Liver (tissue), 2 donors: ENCODE data around the gene POU2F2.

ENCODE experiments used
- HNF4A ChIP-seq, 2 donors: conservative IDR thresholded peaks; 2 replicates each; pipeline ENCODE4 v1.6.1; 2016; ENCODE audit warnings: antibody characterized with exemption in 2 of 2, mild to moderate bottlenecking in 2 of 2
- HNF4G ChIP-seq: IDR thresholded peaks from 2 replicates; pipeline ENCODE4 v1.6.1; 2016; ENCODE audit warnings: antibody characterized with exemption
- RAD21 ChIP-seq, 2 donors: IDR thresholded peaks; 2 replicates each; pipeline ENCODE4 v1.6.1; 2016; ENCODE audit warnings: antibody characterized with exemption in 2 of 2, mild to moderate bottlenecking in 2 of 2
- YY1 ChIP-seq: IDR thresholded peaks from 2 replicates; pipeline ENCODE4 v1.6.1; 2016; ENCODE audit warnings: antibody characterized with exemption, mild to moderate bottlenecking
- TF ChIP-seq, protein P1 (sequence below): IDR thresholded peaks from 2 replicates; pipeline ENCODE4 v1.6.1; 2016; ENCODE audit warnings: antibody characterized with exemption, mild to moderate bottlenecking
- donor health status: healthy.

DNA sequence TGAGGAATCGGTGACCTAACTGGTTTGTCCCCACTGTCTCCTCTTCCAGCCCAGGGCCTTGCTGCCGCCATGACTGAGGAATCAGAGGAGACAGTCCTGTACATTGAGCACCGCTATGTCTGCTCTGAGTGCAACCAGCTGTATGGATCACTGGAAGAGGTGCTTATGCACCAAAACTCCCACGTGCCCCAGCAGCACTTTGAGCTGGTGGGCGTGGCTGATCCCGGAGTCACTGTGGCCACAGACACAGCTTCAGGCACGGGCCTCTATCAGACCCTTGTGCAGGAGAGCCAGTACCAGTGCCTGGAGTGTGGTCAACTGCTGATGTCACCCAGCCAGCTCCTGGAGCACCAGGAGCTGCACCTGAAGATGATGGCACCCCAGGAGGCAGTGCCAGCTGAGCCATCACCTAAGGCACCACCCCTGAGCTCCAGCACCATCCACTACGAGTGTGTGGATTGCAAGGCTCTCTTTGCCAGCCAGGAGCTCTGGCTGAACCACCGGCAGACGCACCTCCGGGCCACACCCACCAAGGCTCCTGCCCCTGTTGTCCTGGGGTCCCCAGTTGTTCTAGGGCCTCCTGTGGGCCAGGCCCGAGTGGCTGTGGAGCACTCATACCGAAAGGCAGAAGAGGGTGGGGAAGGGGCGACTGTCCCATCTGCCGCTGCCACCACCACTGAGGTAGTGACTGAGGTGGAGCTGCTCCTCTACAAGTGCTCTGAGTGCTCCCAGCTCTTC lies 53.5 kb downstream of the POU2F2 start:
- TF ChIP-seq HNF4A (conservative IDR thresholded peaks at IDR 0.05) (no peak), YY1 (no peak), RAD21 (IDR thresholded peaks at IDR 0.05) (no peak), HNF4G (no peak)
- TF ChIP-seq, protein P1, sequence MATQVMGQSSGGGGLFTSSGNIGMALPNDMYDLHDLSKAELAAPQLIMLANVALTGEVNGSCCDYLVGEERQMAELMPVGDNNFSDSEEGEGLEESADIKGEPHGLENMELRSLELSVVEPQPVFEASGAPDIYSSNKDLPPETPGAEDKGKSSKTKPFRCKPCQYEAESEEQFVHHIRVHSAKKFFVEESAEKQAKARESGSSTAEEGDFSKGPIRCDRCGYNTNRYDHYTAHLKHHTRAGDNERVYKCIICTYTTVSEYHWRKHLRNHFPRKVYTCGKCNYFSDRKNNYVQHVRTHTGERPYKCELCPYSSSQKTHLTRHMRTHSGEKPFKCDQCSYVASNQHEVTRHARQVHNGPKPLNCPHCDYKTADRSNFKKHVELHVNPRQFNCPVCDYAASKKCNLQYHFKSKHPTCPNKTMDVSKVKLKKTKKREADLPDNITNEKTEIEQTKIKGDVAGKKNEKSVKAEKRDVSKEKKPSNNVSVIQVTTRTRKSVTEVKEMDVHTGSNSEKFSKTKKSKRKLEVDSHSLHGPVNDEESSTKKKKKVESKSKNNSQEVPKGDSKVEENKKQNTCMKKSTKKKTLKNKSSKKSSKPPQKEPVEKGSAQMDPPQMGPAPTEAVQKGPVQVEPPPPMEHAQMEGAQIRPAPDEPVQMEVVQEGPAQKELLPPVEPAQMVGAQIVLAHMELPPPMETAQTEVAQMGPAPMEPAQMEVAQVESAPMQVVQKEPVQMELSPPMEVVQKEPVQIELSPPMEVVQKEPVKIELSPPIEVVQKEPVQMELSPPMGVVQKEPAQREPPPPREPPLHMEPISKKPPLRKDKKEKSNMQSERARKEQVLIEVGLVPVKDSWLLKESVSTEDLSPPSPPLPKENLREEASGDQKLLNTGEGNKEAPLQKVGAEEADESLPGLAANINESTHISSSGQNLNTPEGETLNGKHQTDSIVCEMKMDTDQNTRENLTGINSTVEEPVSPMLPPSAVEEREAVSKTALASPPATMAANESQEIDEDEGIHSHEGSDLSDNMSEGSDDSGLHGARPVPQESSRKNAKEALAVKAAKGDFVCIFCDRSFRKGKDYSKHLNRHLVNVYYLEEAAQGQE = no peak
